ENCODE measurements around the gene ERFL. TPM values are rescaled to one million over a fixed set of nuclear protein-coding genes. Genes with fewer than 3 reads are reported as not detected.

Gene ERFL
- total RNA-seq, 1 donor from 2014 or later, result 0.49 TPM

DNA sequence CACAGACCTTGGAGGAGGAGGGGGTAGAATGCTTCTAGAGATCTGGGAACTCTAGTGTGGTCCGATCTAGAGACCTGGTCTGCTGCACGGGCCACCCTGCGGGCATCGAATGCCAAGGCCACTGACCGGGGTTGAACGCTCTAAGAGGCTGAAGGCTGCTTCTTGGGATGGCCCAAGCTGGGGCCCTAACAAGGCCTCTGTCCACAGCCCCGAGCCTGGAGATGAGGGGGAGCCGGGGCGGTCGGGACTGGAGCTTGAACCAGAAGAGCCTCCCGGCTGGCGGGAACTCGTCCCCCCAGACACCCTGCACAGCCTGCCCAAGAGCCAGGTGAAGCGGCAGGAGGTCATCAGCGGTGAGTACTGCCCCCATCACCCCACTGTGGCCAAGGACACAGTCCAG lies 30.0 kb downstream of the ERFL start:
- Histone ChIP-seq H3K9me3 (no peaks in the 10 kb centered on the region), H3K27me3 (no peaks in the 10 kb centered on the region), H3K4me1 (no peaks in the 10 kb centered on the region), H3K36me3 (peaks cover 0 to 83% of the 10 kb centered on the region in 2 donors), H3K27ac (no peak overlapping the region), H3K4me3 (no peak overlapping the region)
- no peak for DNase-seq (ENCODE audit: extremely low spot score in 2 of 2)
- intact Hi-C loops (cut with DNase I), result no loop called here
- no peak for TF ChIP-seq POLR2AphosphoS5 (IDR thresholded peaks at IDR 0.05; ENCODE audit: insufficient read depth in 1 of 2, low read depth in 1 of 2)
- no peak for TF ChIP-seq CTCF (IDR thresholded peaks at IDR 0.05)
- no peak for TF ChIP-seq POLR2A (IDR thresholded peaks at IDR 0.05)

DNA sequence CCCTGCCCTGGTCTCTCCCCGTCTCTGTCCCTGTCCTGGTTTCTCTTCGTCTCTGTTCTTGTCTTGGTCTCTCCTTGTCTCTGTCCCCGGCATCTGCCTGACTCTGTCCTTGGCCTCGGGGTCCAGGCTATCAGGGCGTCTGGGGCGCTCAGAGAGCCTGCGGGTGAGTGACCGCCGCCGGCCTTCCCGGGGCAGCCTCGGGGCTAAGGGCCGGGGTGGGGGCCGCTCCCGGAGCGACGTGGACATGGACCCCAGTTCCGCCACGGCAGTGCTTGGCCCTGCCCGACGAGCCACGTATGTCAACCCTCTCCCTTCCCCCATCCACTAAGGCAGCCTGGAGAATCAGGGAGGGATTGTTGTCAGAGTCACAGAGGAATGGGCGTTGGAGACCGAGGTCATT lies 30.4 kb downstream of the ERFL start:
- intact Hi-C loops (cut with DNase I), result no loop called here
- no peak for DNase-seq (ENCODE audit: extremely low spot score in 2 of 2)
- H3K36me3 ChIP-seq, result peaks cover 0 to 79% of the 10 kb centered on the region in 2 donors
- no peak overlapping the region for H3K4me3 ChIP-seq
- H3K9me3 ChIP-seq, result no peaks in the 10 kb centered on the region
- TF ChIP-seq POLR2A (IDR thresholded peaks at IDR 0.05), result no peak
- no peak for TF ChIP-seq CTCF (IDR thresholded peaks at IDR 0.05)
- TF ChIP-seq POLR2AphosphoS5 (IDR thresholded peaks at IDR 0.05; ENCODE audit: insufficient read depth in 1 of 2, low read depth in 1 of 2), result no peak
- H3K27ac ChIP-seq, result no peak overlapping the region
- H3K4me1 ChIP-seq, result no peaks in the 10 kb centered on the region
- no peaks in the 10 kb centered on the region for H3K27me3 ChIP-seq

- DNase-seq (ENCODE audit: extremely low spot score in 2 of 2), result no peak
- Histone ChIP-seq H3K4me3 (no peak overlapping the region), H3K27ac (no peak overlapping the region), H3K27me3 (no peaks in the 10 kb centered on the region), H3K4me1 (no peaks in the 10 kb centered on the region), H3K9me3 (no peaks in the 10 kb centered on the region), H3K36me3 (peaks cover 0 to 72% of the 10 kb centered on the region in 2 donors)
- no peak for TF ChIP-seq POLR2A (IDR thresholded peaks at IDR 0.05)
- TF ChIP-seq CTCF (IDR thresholded peaks at IDR 0.05), result no peak
- no peak for TF ChIP-seq POLR2AphosphoS5 (IDR thresholded peaks at IDR 0.05; ENCODE audit: insufficient read depth in 1 of 2, low read depth in 1 of 2)
- intact Hi-C loops (cut with DNase I), result no loop called here
Measured at GRCh38 chr19:41897181-41897580, 31.1 kb downstream of the ERFL start.

- intact Hi-C loops (cut with DNase I), result no loop called here
- TF ChIP-seq POLR2AphosphoS5 (IDR thresholded peaks at IDR 0.05; ENCODE audit: insufficient read depth in 1 of 2, low read depth in 1 of 2) (no peak), POLR2A (IDR thresholded peaks at IDR 0.05) (no peak), CTCF (IDR thresholded peaks at IDR 0.05) (no peak)
- no peak overlapping the region for H3K4me3 ChIP-seq
- no peaks in the 10 kb centered on the region for H3K4me1 ChIP-seq
- peaks cover 0 to 66% of the 10 kb centered on the region in 2 donors for H3K36me3 ChIP-seq
- no peak for DNase-seq (ENCODE audit: extremely low spot score in 2 of 2)
- H3K27ac ChIP-seq, result no peak overlapping the region
- no peaks in the 10 kb centered on the region for H3K27me3 ChIP-seq
- no peaks in the 10 kb centered on the region for H3K9me3 ChIP-seq
Measured at GRCh38 chr19:41896581-41896942, 31.7 kb downstream of the ERFL start.

DNA sequence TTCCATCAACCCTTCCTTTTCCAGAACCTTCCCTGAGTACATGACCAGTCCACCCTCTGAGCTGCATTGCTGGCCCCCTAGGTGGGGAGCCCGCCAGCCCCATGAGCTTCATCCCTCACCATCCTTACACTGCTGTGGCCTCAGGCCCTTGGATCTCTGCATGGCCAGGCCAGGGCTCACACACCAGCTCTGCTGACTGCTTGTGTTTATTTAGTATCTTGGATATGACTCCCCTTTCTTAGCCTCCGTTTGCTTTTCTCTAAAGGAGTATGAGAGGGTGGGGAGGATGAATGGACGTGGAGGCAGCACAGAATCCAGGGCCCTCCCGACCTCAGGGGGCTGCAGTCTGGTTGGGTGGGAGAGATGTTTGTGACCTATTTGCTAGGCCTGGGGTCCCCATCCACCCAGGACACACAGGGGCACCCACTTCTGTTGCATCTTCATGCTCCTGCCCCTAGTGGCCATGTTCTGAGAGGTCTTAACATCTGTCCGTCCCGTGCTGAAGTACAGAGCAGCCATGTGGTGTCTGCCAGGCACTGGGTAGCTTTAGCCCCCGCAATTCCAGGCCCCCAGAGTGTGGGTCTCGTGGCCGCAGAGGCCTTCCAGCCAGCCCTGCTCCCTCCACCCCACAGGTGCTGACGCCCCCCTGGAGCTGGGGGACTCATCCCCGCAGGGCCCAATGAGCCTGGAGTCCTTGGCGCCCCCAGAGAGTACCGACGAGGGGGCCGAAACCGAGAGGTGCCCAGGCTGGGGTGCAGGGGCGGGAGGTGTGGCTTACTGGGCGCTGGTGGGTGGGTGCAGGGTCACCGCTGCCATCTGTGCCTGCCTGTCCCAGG lies 32.3 kb downstream of the ERFL start:
- intact Hi-C loops (cut with DNase I), result no loop called here
- no peak for TF ChIP-seq POLR2A (IDR thresholded peaks at IDR 0.05)
- TF ChIP-seq POLR2AphosphoS5 (IDR thresholded peaks at IDR 0.05; ENCODE audit: insufficient read depth in 1 of 2, low read depth in 1 of 2), result no peak
- no peak for TF ChIP-seq CTCF (IDR thresholded peaks at IDR 0.05)

More for the DNA sequence above, 32.3 kb downstream of the ERFL start:
- Histone ChIP-seq H3K27ac (no peak overlapping the region), H3K36me3 (peaks cover 0 to 60% of the 10 kb centered on the region in 2 donors), H3K4me1 (no peaks in the 10 kb centered on the region), H3K27me3 (no peaks in the 10 kb centered on the region), H3K4me3 (no peak overlapping the region), H3K9me3 (no peaks in the 10 kb centered on the region)
- DNase-seq (ENCODE audit: extremely low spot score in 2 of 2), result no peak
